HG03521 (cell line): ENCODE results near the gene ABCA4.
"Not testable (repeated sequence)": the region's sequence is repeated elsewhere in the genome, so short reads cannot be mapped to it uniquely, and the experiment has no call there.

Experiments used
- ATAC-seq: cut with Tn5 transposase; IDR thresholded peaks from one replicate; pipeline ENCODE4 v1.9.1; 2021; ENCODE audit warnings: mild to moderate bottlenecking, moderate library complexity; ENCODE audit not compliant: unreplicated experiment

Gene ABCA4

GRCh38 chr1:94011709-94012595 lies 109.0 kb downstream of the ABCA4 start:
- ATAC-seq, result no peak

GRCh38 chr1:94011129-94011528 lies 109.8 kb downstream of the ABCA4 start:
- no peak for ATAC-seq

GRCh38 chr1:94009304-94009703 lies 111.6 kb downstream of the ABCA4 start:
- no peak for ATAC-seq

- no peak for ATAC-seq
Measured at GRCh38 chr1:94006604-94007003, 114.3 kb downstream of the ABCA4 start.

- ATAC-seq, result no peak
Measured at GRCh38 chr1:94004924-94005323, 116.0 kb downstream of the ABCA4 start.

GRCh38 chr1:94002046-94002787 lies 118.7 kb downstream of the ABCA4 start:
- ATAC-seq, result no peak

- ATAC-seq, result no peak
Measured at GRCh38 chr1:94001397-94002045, 119.4 kb downstream of the ABCA4 start.

- no peak for ATAC-seq
Measured at GRCh38 chr1:94000510-94001282, 120.3 kb downstream of the ABCA4 start.

GRCh38 chr1:93999840-94000415 lies 121.0 kb downstream of the ABCA4 start:
- no peak for ATAC-seq

GRCh38 chr1:93998532-93998931 lies 122.4 kb downstream of the ABCA4 start:
- not testable (repeated sequence) for ATAC-seq

- no peak for ATAC-seq
Measured at GRCh38 chr1:93997756-93998155, 123.2 kb downstream of the ABCA4 start.

- ATAC-seq, result no peak
Measured at GRCh38 chr1:93995837-93996536, 125.0 kb downstream of the ABCA4 start.

GRCh38 chr1:93993731-93994130 lies 127.2 kb downstream of the ABCA4 start:
- no peak for ATAC-seq

GRCh38 chr1:93992954-93993353 lies 128.0 kb downstream of the ABCA4 start:
- ATAC-seq, result no peak

- ATAC-seq, result no peak
Measured at GRCh38 chr1:93992190-93992589, 128.8 kb downstream of the ABCA4 start.

- no peak for ATAC-seq
Measured at GRCh38 chr1:93991271-93991670, 129.7 kb downstream of the ABCA4 start.

GRCh38 chr1:93990477-93990876 lies 130.5 kb downstream of the ABCA4 start:
- not testable (repeated sequence) for ATAC-seq

GRCh38 chr1:93990010-93990409 lies 130.9 kb downstream of the ABCA4 start:
- ATAC-seq, result no peak

- ATAC-seq, result no peak
Measured at GRCh38 chr1:93989601-93990000, 131.3 kb downstream of the ABCA4 start.
